ENCODE data around the gene ATXN1. TPM values are rescaled to one million over a fixed set of nuclear protein-coding genes. Genes with fewer than 3 reads are reported as not detected.

ATXN1 gene
- total RNA-seq, 1 donor from 2014 or later, result 69.1 TPM

- Mint-ChIP-seq H3K27me3 (ENCODE audit: low read depth) (no peaks in the 10 kb centered on the region), H3K4me1 (ENCODE audit: low read depth) (peaks cover 76% of the 10 kb centered on the region), H3K27ac (peak overlapping the region; percentile 93), H3K9me3 (peaks cover 4% of the 10 kb centered on the region), H3K4me3 (ENCODE audit: low read depth) (peak overlapping the region; percentile 40), H3K36me3 (ENCODE audit: low read depth) (peaks cover 28% of the 10 kb centered on the region)
- intact Hi-C loops (cut with micrococcal nuclease), result loop anchor here (1.0 to 10.0 kb wide), 12 partner anchors 9 to 915 kb away; no protein-coding TSS in a partner anchor
- DNase-seq (ENCODE audit: low spot score), result no peak
Observed at GRCh38 chr6:16689788-16690607, 71.3 kb downstream of the ATXN1 start.

- Mint-ChIP-seq H3K27ac (peak overlapping the region; percentile 91), H3K36me3 (ENCODE audit: low read depth) (peaks cover 22% of the 10 kb centered on the region), H3K27me3 (ENCODE audit: low read depth) (no peaks in the 10 kb centered on the region), H3K4me1 (ENCODE audit: low read depth) (peaks cover 72% of the 10 kb centered on the region), H3K9me3 (no peaks in the 10 kb centered on the region), H3K4me3 (ENCODE audit: low read depth) (no peak overlapping the region)
- no peak for DNase-seq (ENCODE audit: low spot score)
- intact Hi-C loops (cut with micrococcal nuclease), result loop anchor here (5.0 kb wide), 2 partner anchors 177 to 367 kb away; no protein-coding TSS in a partner anchor
Observed at GRCh38 chr6:16688984-16689636, 72.2 kb downstream of the ATXN1 start.

- peaks cover 76% of the 10 kb centered on the region for H3K4me1 Mint-ChIP-seq (ENCODE audit: low read depth)
- intact Hi-C loops (cut with micrococcal nuclease), result loop anchor here (5.0 kb wide), 2 partner anchors 176 to 366 kb away; no protein-coding TSS in a partner anchor
- peaks cover 21% of the 10 kb centered on the region for H3K36me3 Mint-ChIP-seq (ENCODE audit: low read depth)
- H3K9me3 Mint-ChIP-seq, result no peaks in the 10 kb centered on the region
- DNase-seq (ENCODE audit: low spot score), result no peak
- peak overlapping the region; percentile 91 for H3K27ac Mint-ChIP-seq
- H3K4me3 Mint-ChIP-seq (ENCODE audit: low read depth), result no peak overlapping the region
- H3K27me3 Mint-ChIP-seq (ENCODE audit: low read depth), result no peaks in the 10 kb centered on the region
Observed at GRCh38 chr6:16688436-16688835, 72.8 kb downstream of the ATXN1 start.

GRCh38 chr6:16687045-16687444 is 74.2 kb downstream of the ATXN1 start:
- no peak for DNase-seq (ENCODE audit: low spot score)
- Mint-ChIP-seq H3K4me3 (ENCODE audit: low read depth) (peak overlapping the region; percentile 71), H3K27me3 (ENCODE audit: low read depth) (no peaks in the 10 kb centered on the region), H3K9me3 (no peaks in the 10 kb centered on the region), H3K36me3 (ENCODE audit: low read depth) (peaks cover 29% of the 10 kb centered on the region), H3K4me1 (ENCODE audit: low read depth) (peaks cover 83% of the 10 kb centered on the region), H3K27ac (peak overlapping the region; percentile 91)
- intact Hi-C loops (cut with micrococcal nuclease), result loop anchor here (5.0 kb wide), 2 partner anchors 175 to 365 kb away; no protein-coding TSS in a partner anchor

- Mint-ChIP-seq H3K27ac (peak overlapping the region; percentile 86), H3K4me3 (ENCODE audit: low read depth) (no peak overlapping the region)
Observed at GRCh38 chr6:16684896-16685554, 76.2 kb downstream of the ATXN1 start.

GRCh38 chr6:16684195-16684689 is 77.0 kb downstream of the ATXN1 start:
- no peak for DNase-seq (ENCODE audit: low spot score)
- no peak overlapping the region for H3K4me3 Mint-ChIP-seq (ENCODE audit: low read depth)
- H3K4me1 Mint-ChIP-seq (ENCODE audit: low read depth), result peaks cover 82% of the 10 kb centered on the region
- no peaks in the 10 kb centered on the region for H3K27me3 Mint-ChIP-seq (ENCODE audit: low read depth)
- peaks cover 49% of the 10 kb centered on the region for H3K36me3 Mint-ChIP-seq (ENCODE audit: low read depth)
- peaks cover 1% of the 10 kb centered on the region for H3K9me3 Mint-ChIP-seq
- intact Hi-C loops (cut with micrococcal nuclease), result loop anchor here (2.0 kb wide), 1 partner anchor 263 kb away; no protein-coding TSS in a partner anchor
- peak overlapping the region; percentile 62 for H3K27ac Mint-ChIP-seq

More at GRCh38 chr6:16684896-16685554, 76.2 kb downstream of the ATXN1 start:
- intact Hi-C loops (cut with micrococcal nuclease), result loop anchor here (1.0 to 5.0 kb wide), 6 partner anchors 16 to 363 kb away; partner anchors contain the start of gene ATXN1
- Mint-ChIP-seq H3K36me3 (ENCODE audit: low read depth) (peaks cover 47% of the 10 kb centered on the region), H3K9me3 (no peaks in the 10 kb centered on the region), H3K27me3 (ENCODE audit: low read depth) (no peaks in the 10 kb centered on the region), H3K4me1 (ENCODE audit: low read depth) (peaks cover 83% of the 10 kb centered on the region)
- DNase-seq (ENCODE audit: low spot score), result peak; percentile 49

- peaks cover 6% of the 10 kb centered on the region for H3K9me3 Mint-ChIP-seq
Observed at GRCh38 chr6:16683641-16684194, 77.5 kb downstream of the ATXN1 start.

GRCh38 chr6:16681260-16681873 is 79.9 kb downstream of the ATXN1 start:
- H3K4me3 Mint-ChIP-seq (ENCODE audit: low read depth), result no peak overlapping the region
- no peak overlapping the region for H3K27ac Mint-ChIP-seq
- peaks cover 7% of the 10 kb centered on the region for H3K9me3 Mint-ChIP-seq
- peaks cover 79% of the 10 kb centered on the region for H3K4me1 Mint-ChIP-seq (ENCODE audit: low read depth)
- H3K27me3 Mint-ChIP-seq (ENCODE audit: low read depth), result no peaks in the 10 kb centered on the region
- H3K36me3 Mint-ChIP-seq (ENCODE audit: low read depth), result peaks cover 57% of the 10 kb centered on the region
- DNase-seq (ENCODE audit: low spot score), result no peak
- intact Hi-C loops (cut with micrococcal nuclease), result no loop called here

More at GRCh38 chr6:16683641-16684194, 77.5 kb downstream of the ATXN1 start:
- H3K4me3 Mint-ChIP-seq (ENCODE audit: low read depth), result no peak overlapping the region
- H3K4me1 Mint-ChIP-seq (ENCODE audit: low read depth), result peaks cover 84% of the 10 kb centered on the region
- peak overlapping the region; percentile 62 for H3K27ac Mint-ChIP-seq
- no peak for DNase-seq (ENCODE audit: low spot score)
- intact Hi-C loops (cut with micrococcal nuclease), result loop anchor here (2.0 kb wide), 1 partner anchor 263 kb away; no protein-coding TSS in a partner anchor
- H3K27me3 Mint-ChIP-seq (ENCODE audit: low read depth), result no peaks in the 10 kb centered on the region
- H3K36me3 Mint-ChIP-seq (ENCODE audit: low read depth), result peaks cover 51% of the 10 kb centered on the region

GRCh38 chr6:16679050-16679449 is 82.2 kb downstream of the ATXN1 start:
- Mint-ChIP-seq H3K9me3 (peaks cover 7% of the 10 kb centered on the region), H3K27me3 (ENCODE audit: low read depth) (no peaks in the 10 kb centered on the region), H3K4me3 (ENCODE audit: low read depth) (no peak overlapping the region), H3K27ac (no peak overlapping the region), H3K4me1 (ENCODE audit: low read depth) (peaks cover 76% of the 10 kb centered on the region), H3K36me3 (ENCODE audit: low read depth) (peaks cover 69% of the 10 kb centered on the region)
- intact Hi-C loops (cut with micrococcal nuclease), result no loop called here
- DNase-seq (ENCODE audit: low spot score), result no peak

- H3K27ac Mint-ChIP-seq, result peak overlapping the region; percentile 33
- H3K9me3 Mint-ChIP-seq, result peaks cover 7% of the 10 kb centered on the region
- intact Hi-C loops (cut with micrococcal nuclease), result no loop called here
- H3K27me3 Mint-ChIP-seq (ENCODE audit: low read depth), result no peaks in the 10 kb centered on the region
- H3K4me1 Mint-ChIP-seq (ENCODE audit: low read depth), result peaks cover 74% of the 10 kb centered on the region
- H3K4me3 Mint-ChIP-seq (ENCODE audit: low read depth), result no peak overlapping the region
- H3K36me3 Mint-ChIP-seq (ENCODE audit: low read depth), result peaks cover 63% of the 10 kb centered on the region
- DNase-seq (ENCODE audit: low spot score), result no peak
Observed at GRCh38 chr6:16677458-16677857, 83.8 kb downstream of the ATXN1 start.

GRCh38 chr6:16676978-16677377 is 84.3 kb downstream of the ATXN1 start:
- H3K4me3 Mint-ChIP-seq (ENCODE audit: low read depth), result no peak overlapping the region
- H3K4me1 Mint-ChIP-seq (ENCODE audit: low read depth), result peaks cover 76% of the 10 kb centered on the region
- H3K9me3 Mint-ChIP-seq, result peaks cover 7% of the 10 kb centered on the region
- H3K27me3 Mint-ChIP-seq (ENCODE audit: low read depth), result no peaks in the 10 kb centered on the region
- H3K36me3 Mint-ChIP-seq (ENCODE audit: low read depth), result peaks cover 63% of the 10 kb centered on the region
- H3K27ac Mint-ChIP-seq, result peak overlapping the region; percentile 74
- no peak for DNase-seq (ENCODE audit: low spot score)
- intact Hi-C loops (cut with micrococcal nuclease), result no loop called here

GRCh38 chr6:16676376-16676775 is 84.9 kb downstream of the ATXN1 start:
- intact Hi-C loops (cut with micrococcal nuclease), result no loop called here
- no peak overlapping the region for H3K27ac Mint-ChIP-seq
- no peaks in the 10 kb centered on the region for H3K27me3 Mint-ChIP-seq (ENCODE audit: low read depth)
- no peak overlapping the region for H3K4me3 Mint-ChIP-seq (ENCODE audit: low read depth)
- DNase-seq (ENCODE audit: low spot score), result no peak
- H3K9me3 Mint-ChIP-seq, result peaks cover 7% of the 10 kb centered on the region
- H3K4me1 Mint-ChIP-seq (ENCODE audit: low read depth), result peaks cover 73% of the 10 kb centered on the region
- peaks cover 59% of the 10 kb centered on the region for H3K36me3 Mint-ChIP-seq (ENCODE audit: low read depth)

All from activated T-helper 2 cell treated with anti-CD3 and anti-CD28 coated beads, Interferon-gamma antibody, Interleukin-2, Interleukin-4, amounts not matched to agents 10 μg/mL and 5 μg/mL and 100 μg/mL, durations not matched to agents 14 hours and 24 hours and 36 hours (primary cell).